ENCODE results near the gene DUSP8. TPM values are rescaled to one million over a fixed set of nuclear protein-coding genes. Genes with fewer than 3 reads are reported as not detected.

The DUSP8 gene
- total and polyA plus RNA-seq, 9 of the 15 experiments (the other 6 are each of a cell fraction or from before 2014, with no cell fraction given): 0.14 to 2.0 (median 0.86) TPM; not detected in 2

- no peak for FAIRE-seq
- no peaks in the 10 kb centered on the region for H3K9me3 ChIP-seq (replicated peaks; ENCODE audit: control insufficient read depth, insufficient read depth, low read depth, low read length)
- no peak overlapping the region for H3K4me2 ChIP-seq (ENCODE audit: insufficient read depth, low read length)
- ChIA-PET CTCF (ENCODE audit: low intra/inter-chr PET ratio) (no interaction called here), POLR2A (interaction anchor here (0.6 to 1.0 kb wide), 2 partner anchors 16 to 677 kb away, joined by 3 to 6 read pairs; no protein-coding TSS in a partner anchor)
- in situ Hi-C loops (cut with MboI) (no loop called here), intact Hi-C loops (cut with micrococcal nuclease) (loop anchor here (5.0 kb wide), 2 partner anchors 60 to 65 kb away; no protein-coding TSS in a partner anchor)
- BruUV-seq (replicated peaks): no TSS peak
- H3K27ac ChIP-seq (ENCODE audit: extremely low read depth, low read depth, low read length): no peak overlapping the region
- H3K27me3 ChIP-seq (ENCODE audit: control insufficient read depth in 2 of 2, insufficient read depth in 2 of 2, low read length in 2 of 2): no peaks in the 10 kb centered on the region
- no peak overlapping the region for H2AFZ ChIP-seq (ENCODE audit: low read depth, low read length)
- WGBS (ENCODE audit: insufficient coverage, low coverage, missing lambda C conversion rate): 51% methylated on average over 23 of the region's 28 CpGs
- no peak for ATAC-seq
- H3K9ac ChIP-seq (ENCODE audit: insufficient read depth in 1 of 2, low read depth in 2 of 2, low read length in 2 of 2): peak overlapping the region in 1 of 2 experiments; percentile 45; a peak in 2 of 4 replicates
- peaks cover 29% of the 10 kb centered on the region for H3K79me2 ChIP-seq (ENCODE audit: control insufficient read depth, insufficient read depth, low read length)
- no peak for TF ChIP-seq FOXP4 (CRISPR knock-in tag; IDR thresholded peaks at IDR 0.05; ENCODE audit: borderline replicate concordance)
- TF ChIP-seq, protein P1, sequence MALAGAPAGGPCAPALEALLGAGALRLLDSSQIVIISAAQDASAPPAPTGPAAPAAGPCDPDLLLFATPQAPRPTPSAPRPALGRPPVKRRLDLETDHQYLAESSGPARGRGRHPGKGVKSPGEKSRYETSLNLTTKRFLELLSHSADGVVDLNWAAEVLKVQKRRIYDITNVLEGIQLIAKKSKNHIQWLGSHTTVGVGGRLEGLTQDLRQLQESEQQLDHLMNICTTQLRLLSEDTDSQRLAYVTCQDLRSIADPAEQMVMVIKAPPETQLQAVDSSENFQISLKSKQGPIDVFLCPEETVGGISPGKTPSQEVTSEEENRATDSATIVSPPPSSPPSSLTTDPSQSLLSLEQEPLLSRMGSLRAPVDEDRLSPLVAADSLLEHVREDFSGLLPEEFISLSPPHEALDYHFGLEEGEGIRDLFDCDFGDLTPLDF (CRISPR knock-in tag; IDR thresholded peaks at IDR 0.05): no peak
- no peak for TF ChIP-seq FOSL1 (tag; conservative IDR thresholded peaks at IDR 0.05)
- TF ChIP-seq GTF3C2 (IDR thresholded peaks at IDR 0.05; ENCODE audit: borderline replicate concordance, extremely low read depth, insufficient read length): no peak
- no peak for TF ChIP-seq NFRKB (IDR thresholded peaks at IDR 0.05; ENCODE audit: low read depth)
- TF ChIP-seq, protein P2, sequence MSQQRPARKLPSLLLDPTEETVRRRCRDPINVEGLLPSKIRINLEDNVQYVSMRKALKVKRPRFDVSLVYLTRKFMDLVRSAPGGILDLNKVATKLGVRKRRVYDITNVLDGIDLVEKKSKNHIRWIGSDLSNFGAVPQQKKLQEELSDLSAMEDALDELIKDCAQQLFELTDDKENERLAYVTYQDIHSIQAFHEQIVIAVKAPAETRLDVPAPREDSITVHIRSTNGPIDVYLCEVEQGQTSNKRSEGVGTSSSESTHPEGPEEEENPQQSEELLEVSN (IDR thresholded peaks at IDR 0.05; ENCODE audit: borderline replicate concordance in 1 of 2, extremely low read depth in 1 of 2, insufficient read depth in 1 of 2, insufficient read length in 1 of 2, low read depth in 1 of 2, low read length in 1 of 2, poor library complexity in 1 of 2, severe bottlenecking in 1 of 2): no peak
- TF ChIP-seq EGR1 (conservative IDR thresholded peaks at IDR 0.05): no peak
- no peak for TF ChIP-seq ZNF143 (CRISPR knock-in tag; IDR thresholded peaks at IDR 0.05)
- TF ChIP-seq NFIX (CRISPR knock-in tag; IDR thresholded peaks at IDR 0.05; ENCODE audit: low read depth): no peak
- TF ChIP-seq ZFP30 (CRISPR knock-in tag; IDR thresholded peaks at IDR 0.05; ENCODE audit: borderline replicate concordance): no peak
- no peak for TF ChIP-seq HSF4 (CRISPR knock-in tag; IDR thresholded peaks at IDR 0.05; ENCODE audit: borderline replicate concordance)
- H3K4me1 ChIP-seq (replicated peaks in 1 of 2; ENCODE audit: control insufficient read depth in 2 of 2, insufficient read depth in 2 of 2, low read length in 2 of 2): peaks cover 24 to 64% of the 10 kb centered on the region in 2 experiments
- no peak overlapping the region for H3K4me3 ChIP-seq
- H3K9me1 ChIP-seq (ENCODE audit: control insufficient read depth, insufficient read depth, low read length): peaks cover 12% of the 10 kb centered on the region
- peaks cover 88% of the 10 kb centered on the region for H4K20me1 ChIP-seq (replicated peaks; ENCODE audit: control insufficient read depth, insufficient read depth, low read length)
- H3K36me3 ChIP-seq (ENCODE audit: control insufficient read depth, insufficient read depth, low read length): no peaks in the 10 kb centered on the region
- no peak for DNase-seq (ENCODE audit: extremely low read depth in 1 of 4, low spot score in 3 of 4)
Observed at GRCh38 chr11:1517117-1518005, 54.7 kb downstream of the DUSP8 start.
